Stimulated activated naive CD4-positive, alpha-beta T cell (primary cell): Measurements from ENCODE around the gene C7orf57.

Experiments used
- DNase-seq, 6 experiments: peaks; one replicate each; lab custom pipeline; 2025; lab: John Stamatoyannopoulos, UW

Gene C7orf57

DNA sequence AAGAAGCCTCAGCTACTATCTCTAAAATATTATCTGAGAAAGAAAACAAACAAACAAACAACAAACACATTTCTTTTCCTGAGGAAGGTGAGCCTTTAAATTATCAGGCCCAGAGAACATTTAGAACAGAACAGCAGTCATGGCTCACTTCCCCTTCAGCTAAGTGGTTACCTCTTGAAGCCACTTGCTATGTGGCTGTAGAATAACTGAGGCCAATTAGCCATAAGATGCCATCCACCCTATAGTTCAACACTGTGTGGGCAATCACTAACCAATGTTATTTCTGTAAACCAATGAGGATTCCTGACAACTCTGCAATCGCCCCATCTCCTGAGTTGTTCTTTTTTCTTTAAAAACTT is 50.1 kb downstream of the C7orf57 start:
- DNase-seq = no peak

DNA sequence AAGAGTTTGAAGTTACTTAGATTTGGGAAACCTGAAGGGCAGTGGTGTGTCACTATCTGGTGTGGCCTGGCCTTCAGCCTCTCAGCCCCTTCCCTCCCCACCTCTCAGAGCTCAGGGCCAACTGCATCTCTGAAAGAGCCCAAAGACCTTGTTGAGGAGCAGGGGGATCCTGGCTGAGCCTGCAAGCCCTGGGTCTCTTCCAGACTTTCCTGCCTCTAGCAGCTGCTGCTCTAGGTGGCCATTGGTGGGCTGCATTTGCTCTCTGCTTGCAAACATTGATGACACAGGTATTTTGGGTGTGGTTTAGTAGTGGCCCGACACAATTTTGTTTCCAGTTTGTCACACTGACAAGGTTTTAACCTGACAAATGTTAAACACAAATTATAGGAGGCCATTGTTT is 50.6 kb downstream of the C7orf57 start:
- no peak for DNase-seq

DNA sequence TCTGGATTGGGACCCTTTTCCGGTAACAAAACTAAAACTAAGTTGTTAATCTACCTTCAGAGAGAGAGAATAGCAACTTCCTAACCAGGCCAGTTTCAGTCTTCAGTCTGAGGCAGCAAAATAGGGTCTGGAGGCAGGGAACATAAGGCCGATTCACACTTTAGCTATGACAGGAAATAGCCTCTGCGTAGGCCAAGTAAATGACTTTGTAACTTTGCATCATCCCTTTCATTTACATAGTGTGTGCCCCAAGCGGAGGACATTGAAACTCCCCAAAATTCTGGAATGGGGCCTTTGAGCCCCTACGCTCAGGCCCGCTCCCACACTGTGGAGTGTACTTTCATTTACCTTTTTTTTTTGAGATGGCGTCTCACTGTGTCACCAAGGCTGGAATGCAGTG is 52.0 kb downstream of the C7orf57 start:
- no peak for DNase-seq

DNA sequence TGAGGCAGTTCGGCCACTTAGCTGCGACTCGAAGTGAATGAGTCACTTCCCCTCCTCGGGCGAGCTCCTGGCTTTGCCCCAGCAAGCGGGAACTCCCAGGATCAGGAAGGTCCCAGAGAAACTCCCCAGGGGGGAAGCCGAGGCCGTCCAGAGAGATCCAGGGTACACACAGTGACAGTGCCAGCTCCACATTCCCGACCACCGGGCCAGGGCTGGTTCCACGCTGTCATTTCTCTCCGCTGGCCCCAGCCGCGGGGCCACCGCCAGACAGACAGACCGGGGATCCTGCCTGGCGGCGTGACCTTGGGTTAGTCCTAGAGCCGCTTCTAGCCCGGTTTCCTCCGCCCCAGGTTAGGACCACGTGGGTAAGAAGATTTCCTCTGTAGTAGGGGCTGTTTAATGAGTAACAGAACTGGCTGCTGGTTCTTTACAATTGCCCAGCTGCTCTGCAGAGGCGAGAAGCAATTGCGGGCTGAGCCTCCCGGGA is 53.3 kb downstream of the C7orf57 start:
- DNase-seq = no peak

DNA sequence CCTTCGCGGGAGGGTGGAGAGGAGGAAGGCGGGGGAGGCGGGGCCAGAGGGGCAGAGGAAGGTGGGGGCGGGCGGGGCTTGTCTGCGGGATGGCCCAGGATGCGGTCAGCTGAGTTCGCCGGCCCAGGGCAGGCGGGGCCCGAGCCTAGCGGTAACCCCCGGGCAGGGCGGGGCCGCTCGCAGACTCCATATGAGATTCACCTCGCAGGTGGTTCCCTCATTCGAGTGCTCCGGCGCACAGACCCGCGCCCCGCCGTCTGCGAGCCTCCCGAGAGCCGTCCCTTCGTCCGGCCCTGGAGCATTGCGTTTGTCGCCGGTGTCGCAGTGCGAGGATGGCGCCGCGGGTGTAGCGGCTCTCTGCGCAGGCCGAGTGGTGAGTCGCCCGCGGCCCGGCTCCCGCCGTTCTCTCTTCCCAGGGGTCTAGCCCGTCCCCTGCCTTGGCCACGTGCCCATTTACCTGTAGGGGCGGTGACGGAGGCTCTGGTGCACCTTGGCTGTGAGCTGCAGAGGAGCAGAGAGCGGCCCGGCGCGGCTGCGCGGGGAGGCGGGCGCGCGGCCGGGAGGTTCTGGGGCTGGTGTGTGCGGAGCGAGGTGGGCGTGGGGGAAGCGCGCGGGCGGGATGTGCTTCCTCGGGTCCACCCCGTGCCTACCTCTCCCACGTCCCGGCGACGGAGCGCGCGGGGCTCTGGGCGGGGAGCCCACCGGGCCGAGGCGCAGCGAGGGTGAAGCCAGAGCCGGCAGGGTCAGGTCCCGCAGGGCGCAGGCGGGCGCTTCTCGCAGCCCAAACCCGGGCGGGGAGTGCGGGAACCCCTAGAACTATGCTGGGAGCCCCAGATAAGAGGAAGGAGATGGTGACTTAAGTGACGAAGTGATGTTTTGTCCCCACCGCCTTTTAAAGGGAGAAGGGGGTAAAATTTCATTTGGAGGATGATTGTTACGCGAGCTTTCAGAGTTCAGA is 54.0 kb downstream of the C7orf57 start, which contains the start of gene UPP1:
UPP1 (plus strand) TSS at position 220 of the 958 bp plus-strand sequence. CDS start 5,519 bp downstream, outside the sequence.
- DNase-seq = peak; percentile 82 to 90 (median 86)

DNA sequence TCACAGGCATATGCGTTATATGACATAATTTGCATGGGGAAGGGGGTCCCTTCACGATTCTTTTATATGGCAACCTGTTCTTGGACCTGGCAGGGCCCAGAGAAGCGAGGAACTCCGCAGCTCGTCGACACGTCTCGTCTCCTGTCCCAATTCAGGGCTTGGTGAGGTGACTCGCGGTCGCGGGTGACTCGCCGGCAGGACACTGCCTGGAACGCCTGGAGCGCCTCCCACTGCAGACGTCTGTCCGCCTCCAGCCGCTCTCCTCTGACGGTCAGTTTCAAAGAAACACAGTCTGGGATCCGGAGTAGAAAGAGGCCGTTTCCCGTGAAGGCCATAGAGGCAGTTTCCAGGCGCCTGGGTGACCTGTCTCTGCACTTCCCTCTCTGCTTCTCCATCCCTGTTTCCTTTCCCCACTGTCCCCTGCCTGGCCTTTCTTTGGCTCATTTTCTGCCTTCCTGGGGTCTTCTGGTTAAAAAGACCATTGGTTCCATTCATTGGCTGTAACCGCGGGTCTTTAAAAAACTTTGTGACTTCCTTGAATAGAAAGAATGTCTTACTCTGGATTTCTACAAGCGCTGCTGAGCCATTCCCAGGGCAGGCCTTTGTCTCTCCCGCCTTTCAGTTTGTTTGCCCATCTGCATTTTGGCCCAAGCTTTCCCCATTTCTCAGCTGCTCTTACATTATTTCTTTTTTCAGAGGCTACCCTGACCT is 54.9 kb downstream of the C7orf57 start:
- DNase-seq = no peak

DNA sequence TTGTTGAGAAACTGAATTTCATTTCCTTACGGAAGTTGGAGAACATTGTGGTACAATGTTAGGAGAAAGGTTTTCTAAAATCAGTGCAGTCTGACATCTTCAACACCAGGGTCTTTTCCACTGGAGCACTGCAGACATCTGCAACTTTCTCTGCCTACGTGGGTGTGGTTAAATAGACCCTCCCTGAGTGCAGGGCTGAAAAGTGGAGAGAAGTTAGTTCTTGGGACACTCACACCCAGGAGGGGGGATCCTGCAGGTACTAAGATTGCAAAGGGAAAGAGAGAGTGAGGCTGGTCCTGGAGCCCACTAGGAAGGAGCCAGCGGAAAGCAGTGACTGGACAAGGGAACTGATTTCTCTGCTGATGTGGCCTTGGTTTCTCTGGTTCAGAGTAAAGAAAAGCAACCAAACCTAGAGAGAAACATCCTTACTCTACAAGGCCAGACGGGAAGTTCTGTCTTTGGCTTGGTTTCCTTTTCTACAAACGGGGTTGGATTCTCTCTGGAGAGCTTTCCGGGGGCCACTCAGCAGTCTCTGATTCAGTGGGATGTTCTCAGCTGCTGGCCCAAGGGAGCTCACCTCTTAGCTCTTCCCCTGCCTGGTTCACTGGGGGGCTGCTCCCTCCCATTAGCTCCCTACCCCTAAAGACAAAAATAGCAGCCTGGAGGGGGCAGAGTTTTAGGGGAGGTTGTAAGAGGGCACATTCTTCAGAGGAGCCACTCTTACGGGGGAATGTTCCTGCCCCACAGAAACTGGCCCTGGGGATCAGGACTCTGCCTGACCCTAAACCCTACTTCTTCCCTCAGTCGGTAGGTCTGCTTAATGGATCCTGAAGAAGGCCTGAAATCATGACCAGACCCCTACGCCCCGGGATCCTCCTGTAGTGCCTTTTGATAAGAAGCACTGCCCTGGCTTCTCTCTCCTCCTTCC is 56.4 kb downstream of the C7orf57 start:
- DNase-seq = no peak

DNA sequence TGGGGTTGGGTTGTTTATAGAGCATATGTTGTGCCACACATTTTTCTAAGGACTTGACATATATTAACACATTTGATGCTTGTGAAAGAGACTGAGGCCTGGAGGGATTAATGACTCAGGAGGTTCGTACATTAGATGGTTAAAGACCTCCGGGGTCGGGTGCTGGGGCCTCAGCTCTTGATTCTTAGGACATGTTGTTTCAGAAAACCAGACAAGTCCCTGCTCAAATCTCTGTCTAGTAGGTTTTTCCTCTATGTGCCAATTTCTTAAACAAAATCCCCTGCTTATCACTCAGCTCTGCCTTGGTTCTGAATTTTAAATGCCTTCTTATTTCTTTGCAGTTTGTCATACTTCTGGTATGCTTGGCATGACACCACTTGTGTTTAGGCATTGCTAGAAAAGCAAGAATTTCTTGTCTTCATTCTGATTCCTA is 59.5 kb downstream of the C7orf57 start:
- DNase-seq = no peak

DNA sequence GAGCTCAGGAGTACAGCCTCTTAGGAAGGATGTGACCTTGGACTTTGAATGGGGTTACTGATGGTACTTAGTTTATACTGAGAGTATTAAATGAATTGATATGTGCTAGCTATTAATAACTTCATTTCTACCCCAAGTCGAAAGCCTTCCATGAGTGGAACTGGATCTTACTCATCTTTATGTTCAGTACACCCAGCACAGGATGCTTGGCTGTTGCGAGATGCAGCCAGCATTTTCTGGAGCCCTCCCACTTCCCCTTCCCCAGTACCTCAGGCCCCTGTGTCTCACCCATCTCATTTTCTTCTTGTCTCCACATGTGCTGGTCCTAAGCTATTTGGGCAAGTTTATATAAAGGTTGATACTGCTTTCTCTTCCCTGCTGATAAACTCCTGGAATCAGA is 60.9 kb downstream of the C7orf57 start:
- peak in 1 of 6 experiments; percentile 13 for DNase-seq

DNA sequence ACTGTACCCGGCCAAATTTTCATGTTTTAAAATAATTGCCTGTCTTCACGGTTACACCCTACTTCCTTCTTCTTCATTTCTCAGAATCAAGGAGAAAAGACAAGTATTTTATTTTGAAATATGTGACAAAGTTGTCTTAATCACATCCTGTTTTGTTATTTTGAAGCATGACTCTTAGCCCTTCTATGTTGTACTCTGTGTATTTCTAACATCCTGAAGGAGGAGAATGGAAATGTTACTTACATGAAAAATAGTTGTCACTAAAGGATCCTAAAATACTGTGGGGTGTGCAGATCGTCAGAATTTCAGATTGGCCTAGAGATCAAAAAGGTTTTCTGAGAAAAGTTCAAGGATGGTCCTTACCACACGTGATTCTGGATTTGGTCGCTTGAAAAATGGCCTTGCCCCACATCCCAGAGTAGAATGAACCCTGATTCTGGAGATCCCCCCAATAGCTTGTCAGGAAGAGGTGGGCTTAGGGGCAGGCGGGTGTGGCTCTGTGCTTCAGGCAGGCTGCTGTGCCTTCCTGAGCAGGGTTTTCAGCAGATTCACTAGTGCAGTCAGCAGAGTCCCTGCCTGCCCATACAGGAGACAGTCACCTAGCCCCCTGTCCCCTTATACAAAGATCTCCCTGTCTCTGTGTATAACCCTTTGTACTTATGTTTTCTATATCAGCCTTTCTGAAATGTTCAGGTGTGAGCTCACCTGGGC is 62.3 kb downstream of the C7orf57 start:
- peak in 3 of 6 experiments; percentile 29 to 55 (median 52) for DNase-seq

DNA sequence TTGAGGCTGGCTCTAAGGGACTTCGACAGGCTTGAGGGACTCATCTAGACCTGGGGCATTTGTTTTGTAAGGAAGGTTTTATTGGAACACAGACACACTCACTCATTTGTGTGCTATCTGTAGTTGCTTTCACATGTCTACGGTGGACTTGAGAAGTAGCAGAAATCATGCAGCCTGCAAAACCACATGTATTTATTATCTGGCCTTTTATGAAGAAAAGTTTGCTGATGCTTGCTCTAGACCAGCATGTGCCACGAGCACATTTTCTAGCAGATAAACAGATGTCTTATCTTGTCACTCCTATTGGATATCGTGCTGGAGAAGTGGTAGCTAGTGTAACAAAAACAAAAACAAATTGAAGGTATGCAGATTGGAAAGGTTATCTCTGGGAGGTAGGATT is 63.5 kb downstream of the C7orf57 start:
- DNase-seq = no peak

DNA sequence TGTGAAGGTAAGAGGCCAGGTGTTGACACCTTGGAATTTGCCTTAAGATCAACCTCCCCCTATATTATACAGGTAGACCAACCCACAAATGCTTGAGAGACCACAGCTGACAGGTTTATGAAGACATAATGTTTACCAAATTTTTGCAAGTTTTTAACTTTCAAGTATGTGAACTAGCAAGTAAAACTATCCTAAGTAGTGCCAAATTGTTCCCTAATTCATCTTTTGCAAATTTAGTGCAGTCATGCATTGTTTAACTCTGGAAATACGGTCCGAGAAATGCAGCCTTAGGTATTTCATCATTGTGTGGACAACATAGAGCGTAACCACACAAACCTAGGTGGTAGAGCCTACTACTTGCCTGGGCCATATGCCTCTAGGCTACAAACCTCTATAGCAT is 64.4 kb downstream of the C7orf57 start:
- no peak for DNase-seq

DNA sequence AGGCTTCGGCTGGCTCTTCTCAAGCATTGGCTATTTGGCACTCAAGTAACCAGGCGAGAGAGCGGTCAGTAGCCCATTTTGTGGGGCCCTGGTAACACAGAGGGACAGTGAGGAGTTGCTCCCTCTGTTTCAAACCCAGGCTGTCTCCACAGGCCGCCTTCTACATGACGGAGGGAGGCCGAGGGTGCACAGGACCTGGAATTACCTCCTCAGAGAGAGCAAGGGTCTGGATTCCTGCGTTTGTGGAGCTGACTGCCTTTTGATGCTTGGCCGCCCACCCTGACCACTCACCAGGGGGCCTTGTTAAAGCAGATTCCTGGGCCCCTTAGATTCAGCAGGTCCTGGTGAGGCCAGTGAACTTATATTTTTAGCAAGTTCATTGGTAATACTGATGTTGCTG is 66.0 kb downstream of the C7orf57 start:
- no peak for DNase-seq

DNA sequence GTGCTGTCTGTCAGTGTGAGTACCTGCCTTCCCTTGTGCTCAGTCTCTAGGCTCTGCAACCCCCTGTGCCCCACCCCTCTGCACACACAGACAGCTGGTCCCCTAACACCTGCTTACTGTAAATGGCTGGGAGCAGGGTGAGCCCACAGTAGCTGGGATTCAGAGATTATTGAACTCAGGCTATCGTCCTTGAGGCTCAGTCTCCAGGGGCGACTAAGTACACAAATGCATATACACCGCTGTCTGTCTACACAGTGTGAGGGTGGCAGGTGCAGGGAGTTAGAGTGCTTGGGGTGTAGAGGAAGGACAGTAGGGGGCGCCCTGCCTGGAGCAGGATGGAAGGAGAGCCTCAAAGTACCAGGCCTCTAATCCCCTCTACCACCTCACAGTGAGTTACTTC is 66.6 kb downstream of the C7orf57 start:
- DNase-seq = peak in 1 of 6 experiments; percentile 3

DNA sequence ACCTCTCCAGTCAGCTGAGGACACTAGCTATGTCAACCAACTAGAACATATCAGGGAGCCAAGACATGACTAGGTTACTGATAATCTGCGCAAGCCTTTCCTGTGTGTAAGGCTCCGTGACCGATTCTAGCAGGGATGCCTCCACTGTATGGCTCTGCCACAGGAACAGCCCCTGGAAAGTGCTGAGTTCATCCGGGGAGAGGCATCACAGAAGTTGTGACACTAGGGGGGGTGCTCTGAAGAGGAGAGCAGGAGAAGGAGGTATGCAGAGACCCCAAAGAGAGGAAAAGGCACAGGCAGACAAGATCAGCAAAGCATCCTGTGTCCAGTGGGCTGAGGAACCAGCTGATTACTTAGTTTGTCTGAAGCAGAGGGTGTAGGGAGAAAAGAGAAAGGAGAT is 67.2 kb downstream of the C7orf57 start:
- DNase-seq = no peak

DNA sequence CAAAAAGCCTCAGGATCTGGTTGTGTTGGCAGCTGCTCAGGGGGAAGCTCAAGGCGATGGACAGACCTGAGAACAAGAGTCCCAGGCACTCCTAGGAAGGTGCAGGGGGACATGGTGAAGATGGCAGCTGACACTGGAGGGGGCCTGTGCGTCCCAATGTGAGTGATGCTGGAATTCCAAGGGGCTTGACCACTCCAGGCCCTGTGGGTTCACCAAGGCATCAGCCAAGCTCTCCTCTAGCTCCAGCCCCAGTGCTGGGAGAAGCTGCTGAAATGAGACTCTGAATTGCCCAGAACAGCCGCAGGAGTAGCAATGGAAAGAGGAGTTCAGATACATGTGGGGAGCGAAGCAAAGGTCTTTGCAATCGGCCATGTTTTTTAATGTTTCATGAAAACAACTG is 69.7 kb downstream of the C7orf57 start:
- DNase-seq = no peak

DNA sequence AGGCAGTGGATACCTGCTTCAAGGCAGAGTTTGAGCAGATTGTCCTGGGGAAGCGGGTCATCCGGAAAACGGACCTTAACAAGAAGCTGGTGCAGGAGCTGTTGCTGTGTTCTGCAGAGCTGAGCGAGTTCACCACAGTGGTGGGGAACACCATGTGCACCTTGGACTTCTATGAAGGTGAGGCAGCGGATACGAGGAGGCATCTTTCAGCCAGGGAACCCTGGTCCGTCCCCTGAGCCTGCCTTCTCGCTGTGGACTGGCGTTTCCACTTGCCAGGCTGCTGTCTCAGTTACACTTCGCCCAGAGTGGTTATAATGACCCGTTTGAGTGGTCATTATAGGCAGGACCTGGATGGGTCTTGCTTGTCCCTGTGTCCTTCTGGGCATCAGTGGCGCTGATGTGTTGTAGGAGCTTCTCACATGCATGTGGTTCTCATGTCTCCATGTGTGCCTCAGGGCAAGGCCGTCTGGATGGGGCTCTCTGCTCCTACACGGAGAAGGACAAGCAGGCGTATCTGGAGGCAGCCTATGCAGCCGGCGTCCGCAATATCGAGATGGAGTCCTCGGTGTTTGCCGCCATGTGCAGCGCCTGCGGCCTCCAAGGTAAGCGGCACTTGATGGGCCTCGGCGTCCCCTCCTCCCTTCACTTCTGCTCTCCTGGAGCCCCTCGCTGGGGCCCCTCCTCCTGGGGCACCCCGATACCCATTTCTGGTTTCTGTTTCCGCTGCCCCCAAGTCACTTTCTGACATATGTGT is 71.7 kb downstream of the C7orf57 start:
- DNase-seq = no peak

DNA sequence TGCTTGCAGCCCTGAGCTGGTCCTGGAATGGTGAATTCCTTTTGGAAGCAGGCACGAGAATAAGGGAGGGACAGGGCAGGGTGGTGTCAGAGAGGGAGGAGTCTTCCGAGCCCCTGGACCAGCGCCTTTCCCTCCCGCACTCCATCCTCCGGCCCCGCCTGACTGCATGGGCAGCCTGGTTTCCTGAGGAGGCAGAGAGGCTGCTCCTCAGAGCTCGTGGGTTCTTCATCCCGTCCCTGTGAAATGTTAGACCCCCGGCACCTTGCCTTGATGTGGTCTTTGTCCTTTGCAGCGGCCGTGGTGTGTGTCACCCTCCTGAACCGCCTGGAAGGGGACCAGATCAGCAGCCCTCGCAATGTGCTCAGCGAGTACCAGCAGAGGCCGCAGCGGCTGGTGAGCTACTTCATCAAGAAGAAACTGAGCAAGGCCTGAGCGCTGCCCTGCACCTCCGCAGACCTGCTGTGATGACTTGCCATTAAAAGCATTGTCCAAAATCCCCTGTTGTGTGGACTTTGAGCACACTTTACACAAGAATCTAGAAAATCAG is 72.7 kb downstream of the C7orf57 start:
- no peak for DNase-seq

DNA sequence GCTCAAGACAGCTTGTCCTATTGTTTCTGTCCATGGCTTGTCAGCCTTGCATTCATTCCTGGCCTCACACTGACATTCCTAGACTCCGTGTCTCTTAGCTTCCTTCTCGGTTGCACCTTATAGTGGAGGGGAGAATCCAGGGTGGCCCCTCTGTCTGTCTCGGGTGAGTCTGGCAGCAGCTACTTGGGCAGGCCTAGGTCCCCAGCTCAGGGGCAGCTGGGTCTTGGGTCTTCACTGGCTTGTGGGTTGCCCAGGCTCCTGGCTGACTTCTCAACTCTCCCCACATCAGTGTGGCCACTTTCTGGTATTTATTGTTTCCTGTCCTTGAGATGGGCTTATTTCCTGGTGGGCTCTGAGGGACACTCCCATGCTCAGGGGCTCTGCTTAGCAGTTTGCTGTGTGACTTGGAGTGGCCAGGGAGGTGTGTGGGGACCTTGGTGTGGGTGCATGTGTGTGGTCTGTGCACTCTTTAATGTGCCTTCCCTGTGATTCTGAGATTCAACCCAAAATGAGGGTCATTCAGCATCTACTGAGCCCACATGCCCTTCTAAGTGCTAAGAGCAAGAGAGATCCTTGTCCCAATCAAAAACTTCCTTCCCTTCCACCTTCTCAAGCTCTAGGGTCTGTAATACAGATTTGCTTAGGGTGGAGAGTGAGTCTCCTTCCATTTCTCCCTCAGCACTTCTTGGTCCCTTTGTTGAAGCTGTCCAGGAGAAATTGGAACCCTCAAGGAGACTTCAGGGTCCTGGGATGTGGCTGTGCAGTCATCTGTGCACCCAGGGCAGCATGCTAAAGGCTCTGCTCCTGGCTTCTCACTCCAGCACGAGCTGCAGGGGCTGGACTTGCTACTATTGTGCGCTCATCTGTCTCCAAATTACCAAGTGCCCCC is 73.9 kb downstream of the C7orf57 start:
- no peak for DNase-seq
